Spinal cord (tissue), 10 donors: Measurements from ENCODE around the gene ANXA11. TPM values are rescaled to one million over a fixed set of nuclear protein-coding genes. Genes with fewer than 3 reads are reported as not detected.
"Not testable (repeated sequence)": the region's sequence is repeated elsewhere in the genome, so short reads cannot be mapped to it uniquely, and the experiment has no call there.

Source experiments
- DNase-seq, 6 donors: peaks; one replicate each; pipeline versions ENCODE4 v3.0.0 to v3.0.0-alpha.2; 2013 to 2015; ENCODE audit warnings: low spot score in 6 of 6, low read depth in 4 of 6
- H3K27ac ChIP-seq: one replicate; pipeline ENCODE4 v1.5.1; 2013; ENCODE audit warnings: low read depth, low read length, control low read depth
- H3K27me3 ChIP-seq: one replicate; pipeline ENCODE4 v1.6.1; 2013; ENCODE audit warnings: low read length; ENCODE audit not compliant: control insufficient read depth, insufficient read depth
- H3K36me3 ChIP-seq: one replicate; pipeline ENCODE4 v1.6.1; 2013; ENCODE audit warnings: low read length; ENCODE audit not compliant: control insufficient read depth, insufficient read depth
- H3K4me1 ChIP-seq: one replicate; pipeline ENCODE4 v1.6.1; 2013; ENCODE audit warnings: low read length; ENCODE audit not compliant: control insufficient read depth, insufficient read depth
- H3K4me3 ChIP-seq: one replicate; pipeline ENCODE4 v1.5.1; 2013; ENCODE audit warnings: low read depth, low read length, control low read depth
- H3K9me3 ChIP-seq: one replicate; pipeline ENCODE4 v1.6.1; 2013; ENCODE audit warnings: low read length; ENCODE audit not compliant: control insufficient read depth, insufficient read depth
- WGBS: methylation state at CpG from one replicate; pipeline ENCODE4 v1.1.5; 2013; ENCODE audit warnings: missing lambda C conversion rate; ENCODE audit not compliant: insufficient coverage; 5-methylcytosine and 5-hydroxymethylcytosine counted together
- long read RNA-seq, 4 donors: transcript quantifications; one replicate each; lab custom pipeline, GENCODE V29; 2026
- polyA plus RNA-seq, 2 donors: library from polyadenylated mRNA; unstranded; fragments of 120-200 nt; gene quantifications; one replicate each; pipeline ENCODE4 v1.2.1, GENCODE V29; 2013; ENCODE audit not compliant: insufficient read length in 2 of 2
- total RNA-seq, 2 donors: library from RNA; depleted of rRNA in 1 of 2; stranded (reverse); fragments of 120-200 nt in 1 of 2; fragments of >200 nt in 1 of 2; gene quantifications; one replicate each; pipeline versions ENCODE4 v1.2.3 to v1.2.4, GENCODE V29; 2013 to 2014
- donor health status: healthy.

The ANXA11 gene
- 10 to 100 TPM; 22.8 to 88.8 TPM for total RNA-seq
- polyA plus RNA-seq: 10 to 100 TPM; 19.0 to 28.9 TPM
- long read RNA-seq, donor 1, full-length matches to known transcripts: 7 of 7 reads
- long read RNA-seq, donor 1, partial matches to known transcripts: 0 of 7 reads
- long read RNA-seq, donor 1, other reads (novel, unspliced or antisense): 0 of 7 reads
- long read RNA-seq, donor 2, full-length matches to known transcripts: 3 of 3 reads
- long read RNA-seq, donor 2, partial matches to known transcripts: 0 of 3 reads
- long read RNA-seq, donor 2, other reads (novel, unspliced or antisense): 0 of 3 reads
- long read RNA-seq, donor 3: 0 reads
- long read RNA-seq, donor 4, full-length matches to known transcripts: 16 of 21 reads
- long read RNA-seq, donor 4, partial matches to known transcripts: 5 of 21 reads
- long read RNA-seq, donor 4, other reads (novel, unspliced or antisense): 0 of 21 reads

GRCh38 chr10:80205477-80206276 lies at the start of gene ANXA11:
Gene ANXA11, minus strand, starts transcription at chr10:80205537. Its CDS starts 32,676 bp downstream, at chr10:80172861.
- H3K4me3 ChIP-seq: peak within 1 kb of the TSS; percentile 63
- H3K36me3 ChIP-seq: no peaks in the 10 kb centered on the region
- H3K4me1 ChIP-seq: peaks cover 24% of the 10 kb centered on the region
- WGBS: under 1% methylated on average over 31 of the region's 45 CpGs
- peak within 1 kb of the TSS; percentile 92 for H3K27ac ChIP-seq
- H3K9me3 ChIP-seq: no peaks in the 10 kb centered on the region
- peaks cover 32% of the 10 kb centered on the region for H3K27me3 ChIP-seq
- DNase-seq: peak in 3 of 6 donors; percentile 19 to 81 (median 52)

- not testable (repeated sequence) for H3K9me3 ChIP-seq, H3K4me1 ChIP-seq, DNase-seq, H3K27me3 ChIP-seq, H3K36me3 ChIP-seq, H3K4me3 ChIP-seq, H3K27ac ChIP-seq
- WGBS: no CpG with 5 or more reads among the region's 2 CpGs
These were observed 49.4 kb upstream of the ANXA11 start for GRCh38 chr10:80254726-80255125.

DNA sequence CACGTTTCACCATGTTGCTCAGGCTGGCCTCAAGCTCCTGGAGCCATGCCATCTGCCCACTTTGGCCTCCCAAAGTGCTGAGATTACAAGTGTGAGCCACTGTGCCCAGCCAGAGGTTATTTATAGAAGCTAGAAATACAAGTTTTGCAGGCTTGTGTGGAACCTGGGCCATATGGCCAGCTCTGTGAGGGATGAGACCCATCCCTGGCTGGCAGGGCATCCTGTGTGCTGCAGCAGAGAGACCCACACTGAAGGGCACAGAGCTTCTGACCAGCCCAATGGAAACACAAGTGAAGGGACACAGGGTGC lies 48.6 kb upstream of the ANXA11 start:
- H3K27ac ChIP-seq, H3K4me1 ChIP-seq, DNase-seq, H3K36me3 ChIP-seq, H3K27me3 ChIP-seq, H3K9me3 ChIP-seq, H3K4me3 ChIP-seq: not testable (repeated sequence)
- WGBS: 83% methylated on average over 1 of the region's 1 CpG

GRCh38 chr10:80253266-80253962 lies 48.1 kb upstream of the ANXA11 start:
- 74% methylated on average over 3 of the region's 5 CpGs for WGBS
- no peak overlapping the region for H3K4me3 ChIP-seq

DNA sequence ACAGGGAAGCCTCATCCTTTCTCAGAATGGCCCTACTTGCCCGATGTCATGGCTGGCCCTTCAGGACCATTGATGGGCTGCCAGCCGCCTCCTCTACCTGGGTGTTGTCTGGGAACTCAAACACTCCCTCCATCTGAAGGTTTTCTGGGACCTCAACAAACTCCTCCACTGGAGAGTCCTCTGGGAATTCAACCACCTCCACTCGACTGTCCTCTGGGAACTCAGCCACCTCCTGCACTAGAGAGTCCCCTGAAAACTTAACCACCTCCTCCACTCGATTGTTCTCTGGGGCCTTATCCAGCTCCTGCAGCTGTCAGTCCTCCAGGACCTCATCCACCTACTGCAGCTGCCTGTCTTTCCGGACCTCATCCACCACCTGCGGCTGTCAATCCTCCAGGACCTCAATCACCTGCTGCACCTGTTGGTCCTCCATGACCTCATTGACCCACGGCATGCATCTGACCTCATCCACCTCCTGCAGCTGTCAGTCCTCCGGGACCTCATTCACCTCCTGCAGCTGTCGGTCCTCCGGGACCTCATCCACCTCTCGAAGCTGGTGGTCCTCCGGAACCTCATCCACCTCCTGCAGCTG lies 47.1 kb upstream of the ANXA11 start:
- Histone ChIP-seq H3K27ac (no peak overlapping the region), H3K9me3 (no peaks in the 10 kb centered on the region), H3K4me3 (no peak overlapping the region), H3K27me3 (no peaks in the 10 kb centered on the region), H3K36me3 (no peaks in the 10 kb centered on the region), H3K4me1 (no peaks in the 10 kb centered on the region)
- no peak for DNase-seq
- 92% methylated on average over 12 of the region's 12 CpGs for WGBS

More at GRCh38 chr10:80253266-80253962, 48.1 kb upstream of the ANXA11 start:
- no peak for DNase-seq
- Histone ChIP-seq H3K4me1 (no peaks in the 10 kb centered on the region), H3K36me3 (no peaks in the 10 kb centered on the region), H3K27me3 (no peaks in the 10 kb centered on the region), H3K27ac (no peak overlapping the region), H3K9me3 (no peaks in the 10 kb centered on the region)

DNA sequence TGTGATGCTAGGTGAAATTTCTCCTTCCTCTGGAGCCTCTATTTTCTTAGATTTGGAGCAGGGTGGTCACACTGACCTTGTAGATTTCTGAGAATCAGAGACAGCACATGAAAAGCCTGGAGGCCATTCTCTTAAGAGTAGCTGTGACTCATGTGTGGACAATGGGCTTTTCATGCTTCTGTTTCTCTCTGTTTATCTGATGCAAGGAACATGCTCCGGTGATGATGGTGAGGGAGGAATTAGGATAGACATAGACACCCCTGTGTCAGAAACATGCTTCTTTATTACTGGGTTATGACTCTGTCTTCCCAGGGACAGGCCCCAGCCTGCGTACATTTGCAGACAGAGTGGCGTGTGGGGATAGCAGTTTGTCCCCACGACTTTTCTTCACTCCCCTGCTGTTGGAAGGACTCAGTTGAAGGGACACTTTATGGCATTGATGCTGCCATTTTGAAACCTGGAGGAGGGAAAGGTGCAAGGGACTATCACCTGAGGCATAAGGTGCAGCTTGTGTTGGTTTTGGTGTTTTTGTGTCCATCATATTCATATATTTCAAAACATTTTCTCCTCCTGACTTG lies 46.5 kb upstream of the ANXA11 start:
- H3K4me1 ChIP-seq, DNase-seq, H3K27ac ChIP-seq, H3K4me3 ChIP-seq, H3K36me3 ChIP-seq, H3K9me3 ChIP-seq, H3K27me3 ChIP-seq: not testable (repeated sequence)
- 83% methylated on average over 1 of the region's 4 CpGs for WGBS

DNA sequence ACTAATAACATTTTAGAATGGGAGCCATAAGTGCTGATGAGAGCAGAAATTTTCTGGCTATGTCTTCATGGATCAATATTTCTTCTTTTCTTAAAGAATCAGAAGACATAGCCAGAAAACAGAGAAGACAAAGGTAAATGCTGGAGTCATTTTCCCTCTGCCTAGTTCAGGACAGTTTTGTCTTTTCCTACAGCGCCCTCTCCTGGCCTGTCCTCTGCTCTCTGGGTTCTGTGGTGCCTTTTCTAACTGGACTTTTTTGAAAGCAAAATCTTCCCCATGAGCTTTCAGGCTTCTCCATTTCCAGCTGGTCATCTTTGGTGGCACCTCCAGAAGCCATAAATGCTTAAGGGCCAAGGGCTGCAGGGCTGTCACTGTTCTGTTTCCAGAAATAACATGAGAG lies 45.1 kb upstream of the ANXA11 start:
- not testable (repeated sequence) for H3K4me1 ChIP-seq, H3K36me3 ChIP-seq, H3K4me3 ChIP-seq, H3K27ac ChIP-seq, H3K9me3 ChIP-seq, DNase-seq, H3K27me3 ChIP-seq
- no CpG with 5 or more reads among the region's 1 CpG for WGBS

DNA sequence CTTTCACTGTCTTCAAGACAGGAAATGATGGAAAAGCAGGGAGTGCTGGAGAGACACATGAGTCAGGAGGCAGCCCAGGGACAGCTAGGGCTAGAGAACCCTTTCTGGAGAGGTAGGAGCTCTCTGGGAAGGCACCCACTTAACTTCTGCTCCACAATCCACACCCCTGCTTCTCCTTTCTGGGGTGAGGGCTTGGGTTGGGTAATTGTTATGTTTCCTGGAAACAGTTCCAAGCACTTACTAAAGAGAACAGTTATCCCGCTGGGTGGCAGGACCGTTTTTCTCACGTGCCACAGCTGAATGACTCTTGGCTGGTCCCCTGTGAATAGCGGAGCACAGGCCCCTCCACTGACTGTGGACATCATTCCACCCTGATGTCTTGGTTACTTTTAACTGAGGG lies 44.6 kb upstream of the ANXA11 start:
- H3K36me3 ChIP-seq, H3K4me1 ChIP-seq, H3K27ac ChIP-seq, H3K4me3 ChIP-seq, H3K27me3 ChIP-seq, DNase-seq, H3K9me3 ChIP-seq: not testable (repeated sequence)
- no CpG with 5 or more reads among the region's 4 CpGs for WGBS

DNA sequence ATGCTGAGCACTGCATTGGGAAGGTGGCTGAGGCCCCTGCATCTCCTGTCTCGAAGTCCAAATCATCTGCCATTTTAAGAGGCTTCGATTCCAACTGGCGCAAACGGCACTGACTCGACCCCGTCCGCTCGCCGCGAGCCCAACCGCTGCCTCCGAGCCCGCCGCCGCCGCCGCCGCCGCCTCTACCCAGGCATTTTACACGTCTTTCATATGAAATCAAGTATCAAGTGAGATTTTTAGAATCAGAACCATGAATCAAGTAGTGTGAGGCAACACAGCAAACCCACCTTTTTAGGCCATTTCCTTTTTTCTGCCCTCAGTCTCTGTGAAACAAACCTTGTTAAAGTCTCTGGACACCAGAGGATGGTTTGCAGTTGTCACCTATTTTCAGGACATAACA lies 42.3 kb upstream of the ANXA11 start:
- not testable (repeated sequence) for H3K27me3 ChIP-seq
- WGBS: no CpG with 5 or more reads among the region's 20 CpGs

More for the DNA sequence above, 42.3 kb upstream of the ANXA11 start:
- H3K4me1 ChIP-seq, DNase-seq, H3K9me3 ChIP-seq, H3K4me3 ChIP-seq, H3K36me3 ChIP-seq, H3K27ac ChIP-seq: not testable (repeated sequence)
